PC-3 (cell line): Measurements from ENCODE around the gene GALNT18. TPM values are rescaled to one million over a fixed set of nuclear protein-coding genes. Genes with fewer than 3 reads are reported as not detected.

ENCODE experiments used
- ATAC-seq: fragments of 200-7000 bp; cut with Tn5 transposase; 2 replicates; pipeline ENCODE4 v1.9.1; 2020; ENCODE audit warnings: mild to moderate bottlenecking, moderate library complexity
- BruUV-seq: library from RNA; stranded (reverse); fragments of 400-500 nt; replicated peaks from 2 replicates; lab custom pipeline; 2021; lab: Mats Ljungman, UMichigan
- CTCF ChIA-PET: fragments of 300-600 bp; sonication (Branson Sonifier 250); formaldehyde crosslinking; loops from one replicate; lab custom pipeline; 2022; ENCODE audit warnings: antibody characterized with exemption; lab: Charles Lee
- POLR2A ChIA-PET: fragments of 300-600 bp; sonication (Branson Sonifier 250); formaldehyde crosslinking; loops from one replicate; lab custom pipeline; 2022; ENCODE audit warnings: antibody characterized with exemption; ENCODE audit not compliant: unreplicated experiment; lab: Charles Lee
- DNase-seq: peaks from one replicate; pipeline ENCODE4 v3.0.0-alpha.2; 2015
- H2AFZ ChIP-seq: fragments of 300-600 bp; sonication (generic); 2 replicates; pipeline ENCODE4 v1.6.0; 2016; ENCODE audit warnings: antibody characterized with exemption, low read length
- H3F3A ChIP-seq: fragments of 300-600 bp; sonication (generic); one replicate; pipeline ENCODE4 v1.6.0; 2017; ENCODE audit warnings: antibody characterized with exemption, low read length, control low read depth, mild to moderate bottlenecking; ENCODE audit not compliant: unreplicated experiment
- H3K27ac ChIP-seq: fragments of 300-600 bp; sonication (generic); 2 replicates; pipeline ENCODE4 v1.5.1; 2016; ENCODE audit warnings: mild to moderate bottlenecking, low read length
- H3K27me3 ChIP-seq: fragments of 300-600 bp; sonication (generic); 2 replicates; pipeline ENCODE4 v1.6.1; 2016; ENCODE audit warnings: low read length, mixed read lengths
- H3K36me3 ChIP-seq: fragments of 300-600 bp; sonication (generic); 2 replicates; pipeline ENCODE4 v1.6.1; 2016; ENCODE audit warnings: low read depth, mixed run types, low read length, mixed read lengths
- H3K4me1 ChIP-seq: fragments of 300-600 bp; sonication (generic); 2 replicates; pipeline ENCODE4 v1.5.1; 2016; ENCODE audit warnings: low read length; ENCODE audit not compliant: insufficient read depth
- H3K4me2 ChIP-seq: fragments of 300-600 bp; sonication (generic); 2 replicates; pipeline ENCODE4 v1.6.0; 2016; ENCODE audit warnings: low read length
- H3K4me3 ChIP-seq: fragments of 300-600 bp; sonication (generic); 2 replicates; pipeline ENCODE4 v1.5.1; 2016; ENCODE audit warnings: mild to moderate bottlenecking, low read length, mixed read lengths
- H3K79me2 ChIP-seq: fragments of 300-600 bp; sonication (generic); 2 replicates; pipeline ENCODE4 v1.6.1; 2017; ENCODE audit warnings: low read length, mixed read lengths
- H3K9ac ChIP-seq: fragments of 300-600 bp; sonication (generic); 2 replicates; pipeline ENCODE4 v1.6.0; 2016; ENCODE audit warnings: mild to moderate bottlenecking, low read length
- H3K9me2 ChIP-seq: fragments of 300-600 bp; sonication (generic); replicated peaks from 2 replicates; pipeline ENCODE4 v1.6.1; 2016; ENCODE audit warnings: mixed run types, low read length, mixed read lengths
- H3K9me3 ChIP-seq: fragments of 300-600 bp; sonication (generic); 2 replicates; pipeline ENCODE4 v1.6.1; 2016; ENCODE audit warnings: low read length, mixed read lengths
- H4K20me1 ChIP-seq: fragments of 300-600 bp; sonication (generic); 2 replicates; pipeline ENCODE4 v1.6.1; 2016; ENCODE audit warnings: low read length, mixed read lengths
- EZH2 ChIP-seq: fragments of 300-600 bp; sonication (generic); IDR thresholded peaks from one replicate; pipeline ENCODE4 v1.6.1; 2017; ENCODE audit warnings: antibody characterized with exemption, mild to moderate bottlenecking, low read length; ENCODE audit not compliant: unreplicated experiment
- EZH2phosphoT487 ChIP-seq: fragments of 300-600 bp; sonication (generic); IDR thresholded peaks from 2 replicates; pipeline ENCODE4 v1.6.1; 2018; ENCODE audit warnings: mild to moderate bottlenecking, antibody characterized with exemption, low read length, borderline replicate concordance
- intact Hi-C: fragments of 100-400 bp; cut with micrococcal nuclease; formaldehyde crosslinking; loops from 2 replicates; pipeline ENCODE4 v1.9.0; 2023
- total RNA-seq: library from RNA; depleted of rRNA; stranded (reverse); fragments of >200 nt; gene quantifications from 2 replicates; pipeline ENCODE4 v1.2.3, GENCODE V29; 2014
- TF ChIP-seq, protein P1 (sequence below): fragments of 300-600 bp; sonication (generic); conservative IDR thresholded peaks from 2 replicates; pipeline ENCODE4 v1.5.1; 2017; ENCODE audit warnings: antibody characterized with exemption, low read depth, mild to moderate bottlenecking, low read length

GALNT18 gene
- total RNA-seq, 1 experiment from 2014 or later: 34.5 TPM

DNA sequence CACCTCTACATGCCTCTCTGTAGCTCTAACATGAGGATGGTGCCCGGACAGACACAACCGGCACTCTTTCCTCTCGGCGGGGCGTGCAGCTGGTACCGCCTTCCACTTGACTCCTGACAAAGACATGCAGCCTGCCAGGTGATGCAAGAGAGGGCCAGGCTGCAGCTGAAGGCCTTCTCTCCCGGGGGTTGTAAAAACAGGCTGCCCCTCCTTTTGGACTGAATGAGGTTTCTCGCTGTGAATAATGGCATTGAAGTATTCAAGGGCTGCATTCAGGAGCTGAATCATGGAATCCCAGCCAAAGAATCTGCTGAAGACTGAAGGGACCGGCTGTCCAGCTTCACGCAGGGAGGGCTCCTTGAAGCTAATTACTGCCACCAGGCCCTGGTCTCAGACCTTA is 110.9 kb downstream of the GALNT18 start:
- H2AFZ ChIP-seq: no peak overlapping the region
- H3K27me3 ChIP-seq: no peaks in the 10 kb centered on the region
- H3K4me3 ChIP-seq: no peak overlapping the region
- ATAC-seq: no peak
- no peak for TF ChIP-seq EZH2
- TF ChIP-seq, protein P1, sequence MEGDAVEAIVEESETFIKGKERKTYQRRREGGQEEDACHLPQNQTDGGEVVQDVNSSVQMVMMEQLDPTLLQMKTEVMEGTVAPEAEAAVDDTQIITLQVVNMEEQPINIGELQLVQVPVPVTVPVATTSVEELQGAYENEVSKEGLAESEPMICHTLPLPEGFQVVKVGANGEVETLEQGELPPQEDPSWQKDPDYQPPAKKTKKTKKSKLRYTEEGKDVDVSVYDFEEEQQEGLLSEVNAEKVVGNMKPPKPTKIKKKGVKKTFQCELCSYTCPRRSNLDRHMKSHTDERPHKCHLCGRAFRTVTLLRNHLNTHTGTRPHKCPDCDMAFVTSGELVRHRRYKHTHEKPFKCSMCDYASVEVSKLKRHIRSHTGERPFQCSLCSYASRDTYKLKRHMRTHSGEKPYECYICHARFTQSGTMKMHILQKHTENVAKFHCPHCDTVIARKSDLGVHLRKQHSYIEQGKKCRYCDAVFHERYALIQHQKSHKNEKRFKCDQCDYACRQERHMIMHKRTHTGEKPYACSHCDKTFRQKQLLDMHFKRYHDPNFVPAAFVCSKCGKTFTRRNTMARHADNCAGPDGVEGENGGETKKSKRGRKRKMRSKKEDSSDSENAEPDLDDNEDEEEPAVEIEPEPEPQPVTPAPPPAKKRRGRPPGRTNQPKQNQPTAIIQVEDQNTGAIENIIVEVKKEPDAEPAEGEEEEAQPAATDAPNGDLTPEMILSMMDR: no peak
- no peak for TF ChIP-seq EZH2phosphoT487
- intact Hi-C loops: no loop called here
- H3K9ac ChIP-seq: no peak overlapping the region
- H3K4me1 ChIP-seq: no peaks in the 10 kb centered on the region
- no peaks in the 10 kb centered on the region for H3K36me3 ChIP-seq
- H3K9me3 ChIP-seq: no peaks in the 10 kb centered on the region
- H3K27ac ChIP-seq: no peak overlapping the region
- H3K9me2 ChIP-seq: no peaks in the 10 kb centered on the region
- no peak overlapping the region for H3K4me2 ChIP-seq
- ChIA-PET POLR2A (no interaction called here), CTCF (no interaction called here)
- no peaks in the 10 kb centered on the region for H3K79me2 ChIP-seq
- H4K20me1 ChIP-seq: no peaks in the 10 kb centered on the region
- DNase-seq: no peak
- no TSS peak for BruUV-seq
- no peaks in the 10 kb centered on the region for H3F3A ChIP-seq

DNA sequence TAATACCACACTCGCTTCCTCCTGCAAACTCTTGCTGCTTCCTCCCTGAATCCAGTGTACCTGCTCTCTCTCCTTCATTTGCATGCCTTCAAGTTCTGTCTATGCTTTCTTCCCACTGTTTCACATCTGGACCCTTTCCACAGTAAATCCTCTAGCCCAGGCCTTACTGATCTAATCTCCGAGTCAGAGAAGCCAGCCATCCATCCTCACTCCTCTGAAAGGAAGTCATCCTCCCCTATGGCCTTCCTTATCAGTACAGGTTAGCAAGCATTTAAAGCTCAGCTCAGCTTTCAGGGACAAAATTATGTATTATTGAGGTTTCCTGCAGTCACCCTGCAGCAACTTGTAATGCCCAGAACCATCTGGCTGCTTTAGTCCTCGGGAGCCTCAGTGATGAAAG is 116.1 kb downstream of the GALNT18 start:
- CTCF ChIA-PET: no interaction called here
- no peaks in the 10 kb centered on the region for H4K20me1 ChIP-seq
- no peak overlapping the region for H3K27ac ChIP-seq
- no peaks in the 10 kb centered on the region for H3K36me3 ChIP-seq
- TF ChIP-seq EZH2 (no peak), EZH2phosphoT487 (no peak)
- TF ChIP-seq, protein P1: no peak
- no peaks in the 10 kb centered on the region for H3K9me3 ChIP-seq
- intact Hi-C loops: loop anchor here (10.0 kb wide), 1 partner anchor 109 kb away; no protein-coding TSS in a partner anchor
- no peak overlapping the region for H3K4me3 ChIP-seq
- no peaks in the 10 kb centered on the region for H3K9me2 ChIP-seq
- ATAC-seq (no peak), DNase-seq (no peak)
- no peaks in the 10 kb centered on the region for H3K79me2 ChIP-seq
- no peaks in the 10 kb centered on the region for H3F3A ChIP-seq
- POLR2A ChIA-PET: no interaction called here
- no peak overlapping the region for H2AFZ ChIP-seq
- no peaks in the 10 kb centered on the region for H3K27me3 ChIP-seq
- no peak overlapping the region for H3K4me2 ChIP-seq
- peaks cover 9% of the 10 kb centered on the region for H3K4me1 ChIP-seq
- no TSS peak for BruUV-seq
- H3K9ac ChIP-seq: no peak overlapping the region

DNA sequence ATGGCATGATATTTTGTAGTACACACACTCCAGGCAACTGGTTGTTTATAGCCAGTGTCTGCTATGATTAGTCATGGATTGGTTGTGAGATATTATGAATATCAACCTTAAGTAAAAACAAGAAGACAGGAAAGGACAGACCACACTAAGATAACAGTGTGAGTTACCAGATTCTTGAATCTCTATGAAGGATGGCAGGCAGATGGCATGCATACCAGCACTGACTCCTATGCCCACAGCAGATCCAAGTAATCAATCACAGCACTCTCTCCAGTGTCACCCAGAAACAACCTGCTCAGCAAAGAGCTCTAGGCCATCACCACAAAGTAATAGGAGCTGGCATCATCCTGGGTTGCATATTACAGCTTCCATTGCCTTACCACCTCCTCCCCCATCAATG is 116.6 kb downstream of the GALNT18 start:
- DNase-seq (peak; percentile 4), ATAC-seq (peak; percentile 24)
- no peaks in the 10 kb centered on the region for H4K20me1 ChIP-seq
- no peaks in the 10 kb centered on the region for H3K9me2 ChIP-seq
- H3K27ac ChIP-seq: no peak overlapping the region
- intact Hi-C loops: loop anchor here (10.0 kb wide), 1 partner anchor 110 kb away; no protein-coding TSS in a partner anchor
- CTCF ChIA-PET: no interaction called here
- no TSS peak for BruUV-seq
- no peaks in the 10 kb centered on the region for H3K27me3 ChIP-seq
- POLR2A ChIA-PET: no interaction called here
- H3K4me2 ChIP-seq: no peak overlapping the region
- no peak overlapping the region for H2AFZ ChIP-seq
- TF ChIP-seq EZH2: no peak
- TF ChIP-seq, protein P1: no peak
- TF ChIP-seq EZH2phosphoT487: no peak
- peaks cover 9% of the 10 kb centered on the region for H3K4me1 ChIP-seq
- H3K4me3 ChIP-seq: no peak overlapping the region
- no peaks in the 10 kb centered on the region for H3F3A ChIP-seq
- no peaks in the 10 kb centered on the region for H3K79me2 ChIP-seq
- H3K9me3 ChIP-seq: no peaks in the 10 kb centered on the region
- H3K36me3 ChIP-seq: no peaks in the 10 kb centered on the region
- H3K9ac ChIP-seq: no peak overlapping the region
